ENCODE results near the gene F5. TPM values are rescaled to one million over a fixed set of nuclear protein-coding genes. Genes with fewer than 3 reads are reported as not detected.
A peak's percentile ranks its signal among the peaks of the same experiment; 100 is the strongest.
"Not testable (repeated sequence)": the region's sequence is repeated elsewhere in the genome, so short reads cannot be mapped to it uniquely, and the experiment has no call there.

The F5 gene
- total RNA-seq, 1 donor from 2014 or later, result 11.8 TPM

GRCh38 chr1:169550294-169550693, 36.0 kb downstream of the F5 start:
- intact Hi-C loops (cut with micrococcal nuclease), result loop anchor here (5.0 kb wide), 2 partner anchors 157 to 257 kb away; no protein-coding TSS in a partner anchor
- DNase-seq, result no peak

GRCh38 chr1:169548282-169548681, 38.0 kb downstream of the F5 start:
- no peak for DNase-seq
- intact Hi-C loops (cut with micrococcal nuclease), result loop anchor here (5.0 kb wide), 1 partner anchor 81 kb away; no protein-coding TSS in a partner anchor
- ATAC-seq, result no peak

More at GRCh38 chr1:169550294-169550693, 36.0 kb downstream of the F5 start:
- ATAC-seq, result peak; percentile 57

GRCh38 chr1:169546087-169546995, 39.9 kb downstream of the F5 start:
- DNase-seq (peak; percentile 26), ATAC-seq (peak; percentile 86)
- intact Hi-C loops (cut with micrococcal nuclease), result loop anchor here (5.0 kb wide), 1 partner anchor 79 kb away; no protein-coding TSS in a partner anchor

- no peak for DNase-seq
- intact Hi-C loops (cut with micrococcal nuclease), result loop anchor here (5.0 kb wide), 1 partner anchor 78 kb away; no protein-coding TSS in a partner anchor
- ATAC-seq, result no peak
Measured at GRCh38 chr1:169545472-169545871, 40.8 kb downstream of the F5 start.

GRCh38 chr1:169538998-169539871, 47.0 kb downstream of the F5 start:
- intact Hi-C loops (cut with micrococcal nuclease), result no loop called here
- ATAC-seq (no peak), DNase-seq (no peak)

- DNase-seq, result no peak
- intact Hi-C loops (cut with micrococcal nuclease), result no loop called here
- ATAC-seq, result no peak
Measured at GRCh38 chr1:169534653-169535052, 51.6 kb downstream of the F5 start.

- intact Hi-C loops (cut with micrococcal nuclease); ATAC-seq; DNase-seq: not testable (repeated sequence)
Measured at GRCh38 chr1:169533528-169534190, 52.6 kb downstream of the F5 start.

GRCh38 chr1:169530448-169530847, 55.8 kb downstream of the F5 start:
- no peak for DNase-seq
- no peak for ATAC-seq
- intact Hi-C loops (cut with micrococcal nuclease), result no loop called here

- no peak for ATAC-seq
- DNase-seq, result no peak
- intact Hi-C loops (cut with micrococcal nuclease), result no loop called here
Measured at GRCh38 chr1:169529068-169529642, 57.1 kb downstream of the F5 start.

- intact Hi-C loops (cut with micrococcal nuclease), result no loop called here
- ATAC-seq (no peak), DNase-seq (no peak)
Measured at GRCh38 chr1:169528215-169529067, 57.8 kb downstream of the F5 start.

GRCh38 chr1:169527451-169528214, 58.6 kb downstream of the F5 start:
- intact Hi-C loops (cut with micrococcal nuclease), result no loop called here
- DNase-seq (no peak), ATAC-seq (peak; percentile 73)

GRCh38 chr1:169527001-169527400, 59.3 kb downstream of the F5 start:
- ATAC-seq, result no peak
- DNase-seq, result no peak
- intact Hi-C loops (cut with micrococcal nuclease), result no loop called here

- no peak for ATAC-seq
- no peak for DNase-seq
Measured at GRCh38 chr1:169526120-169526832, 60.0 kb downstream of the F5 start.

GRCh38 chr1:169525391-169525790, 60.9 kb downstream of the F5 start:
- ATAC-seq, result no peak
- no peak for DNase-seq
- intact Hi-C loops (cut with micrococcal nuclease), result no loop called here

More at GRCh38 chr1:169526120-169526832, 60.0 kb downstream of the F5 start:
- intact Hi-C loops (cut with micrococcal nuclease), result no loop called here

GRCh38 chr1:169523904-169524303, 62.4 kb downstream of the F5 start:
- ATAC-seq (no peak), DNase-seq (no peak)
- intact Hi-C loops (cut with micrococcal nuclease), result no loop called here

GRCh38 chr1:169521226-169521625, 65.1 kb downstream of the F5 start:
- intact Hi-C loops (cut with micrococcal nuclease), result no loop called here
- DNase-seq (no peak), ATAC-seq (no peak)
